Measurements from ENCODE around the gene DPYD.

GRCh38 chr1:97883823-97884222, 37.0 kb downstream of the DPYD start:
- TF ChIP-seq CTCF (IDR thresholded peaks at IDR 0.05) (no peak), ZFX (IDR thresholded peaks at IDR 0.05; ENCODE audit: borderline replicate concordance) (no peak)
